Measurements from ENCODE around the gene MYL7.

GRCh38 chr7:44108768-44109750 is 32.1 kb downstream of the MYL7 start:
- TF ChIP-seq CTCF (IDR thresholded peaks at IDR 0.05; ENCODE audit: low read length) (peak; percentile 6; the same call in 1 of the 2 replicates), EZH2 (optimal IDR thresholded peaks at IDR 0.05; ENCODE audit: low read depth, low read length) (no peak)

All from MM.1S (cell line).